Fibroblast of the aortic adventitia (primary cell): ENCODE results near the gene A2ML1. TPM values are rescaled to one million over a fixed set of nuclear protein-coding genes. Genes with fewer than 3 reads are reported as not detected.

Experiments used
- DNase-seq: peaks from one replicate; pipeline ENCODE4 v3.0.0-alpha.2; 2010; ENCODE audit warnings: low read depth
- H3K4me3 ChIP-seq: 2 replicates; pipeline ENCODE4 v1.5.1; 2011; ENCODE audit warnings: low read depth, mild to moderate bottlenecking, control low read depth, low read length, moderate library complexity
- CTCF ChIP-seq: IDR thresholded peaks from 2 replicates; pipeline ENCODE4 v1.5.1; 2011; ENCODE audit warnings: mild to moderate bottlenecking, low read length, control low read depth, inconsistent platforms; ENCODE audit not compliant: insufficient read depth
- total RNA-seq: library from RNA; depleted of rRNA; stranded (reverse); fragments of >200 nt; gene quantifications from 2 replicates; pipeline ENCODE4 v1.2.3, GENCODE V29; 2012; ENCODE audit warnings: low replicate concordance

Gene A2ML1
- total RNA-seq, 1 donor, result under 0.01 TPM

- peak; percentile 16 for DNase-seq
- no peak overlapping the region for H3K4me3 ChIP-seq
- TF ChIP-seq CTCF, result no peak
These were observed 64.9 kb downstream of the A2ML1 start for GRCh38 chr12:8887285-8887715.

- TF ChIP-seq CTCF, result peak; percentile 85
- peak; percentile 64 for DNase-seq
These were observed 68.1 kb downstream of the A2ML1 start for GRCh38 chr12:8890313-8891085.

GRCh38 chr12:8891976-8892375, 69.6 kb downstream of the A2ML1 start:
- no peak for DNase-seq
- no peak overlapping the region for H3K4me3 ChIP-seq
- no peak for TF ChIP-seq CTCF

More at GRCh38 chr12:8890313-8891085, 68.1 kb downstream of the A2ML1 start:
- H3K4me3 ChIP-seq, result peak overlapping the region; percentile 72

- no peak overlapping the region for H3K4me3 ChIP-seq
- no peak for TF ChIP-seq CTCF
- DNase-seq, result no peak
These were observed 72.0 kb downstream of the A2ML1 start for GRCh38 chr12:8894378-8894777.

GRCh38 chr12:8894986-8895385, 72.6 kb downstream of the A2ML1 start:
- no peak for DNase-seq
- TF ChIP-seq CTCF, result no peak
- H3K4me3 ChIP-seq, result no peak overlapping the region

- TF ChIP-seq CTCF, result no peak
- DNase-seq, result no peak
- no peak overlapping the region for H3K4me3 ChIP-seq
These were observed 74.7 kb downstream of the A2ML1 start for GRCh38 chr12:8897081-8897480.
